NCI-H345 treated with DMSO at 0.1 percent for 48 hours (cell line): ENCODE data around the gene UQCR11.

Experiments used
- DNase-seq: peaks from one replicate; lab custom pipeline; 2025; ENCODE audit not compliant: unreplicated experiment; lab: John Stamatoyannopoulos, UW

Gene UQCR11

GRCh38 chr19:1636325-1637236, 31.3 kb upstream of the UQCR11 start:
- no peak for DNase-seq

GRCh38 chr19:1634938-1635243, 29.6 kb upstream of the UQCR11 start:
- no peak for DNase-seq

- no peak for DNase-seq
These were observed 29.1 kb upstream of the UQCR11 start for GRCh38 chr19:1634242-1634937.

GRCh38 chr19:1633269-1633826, 28.1 kb upstream of the UQCR11 start:
- DNase-seq: no peak

GRCh38 chr19:1632462-1633268, 27.4 kb upstream of the UQCR11 start:
- DNase-seq: no peak

- no peak for DNase-seq
These were observed 26.4 kb upstream of the UQCR11 start for GRCh38 chr19:1631557-1632100.

- no peak for DNase-seq
These were observed 25.5 kb upstream of the UQCR11 start for GRCh38 chr19:1630811-1631210.

- no peak for DNase-seq
These were observed 24.8 kb upstream of the UQCR11 start for GRCh38 chr19:1630012-1630411.

- no peak for DNase-seq
These were observed 24.1 kb upstream of the UQCR11 start for GRCh38 chr19:1629256-1629808.

- DNase-seq: no peak
These were observed 21.9 kb upstream of the UQCR11 start for GRCh38 chr19:1627194-1627593.

- DNase-seq: no peak
These were observed 21.3 kb upstream of the UQCR11 start for GRCh38 chr19:1626417-1627010.

GRCh38 chr19:1624458-1624857, 19.2 kb upstream of the UQCR11 start:
- no peak for DNase-seq

- DNase-seq: no peak
These were observed 17.3 kb upstream of the UQCR11 start for GRCh38 chr19:1622541-1622940.

- no peak for DNase-seq
These were observed 16.7 kb upstream of the UQCR11 start for GRCh38 chr19:1622007-1622406.

GRCh38 chr19:1621574-1621973, 16.3 kb upstream of the UQCR11 start:
- no peak for DNase-seq

GRCh38 chr19:1621021-1621420, 15.8 kb upstream of the UQCR11 start:
- no peak for DNase-seq

- no peak for DNase-seq
These were observed 15.2 kb upstream of the UQCR11 start for GRCh38 chr19:1620502-1620901.

- DNase-seq: no peak
These were observed 14.4 kb upstream of the UQCR11 start for GRCh38 chr19:1619703-1620102.

- no peak for DNase-seq
These were observed 13.8 kb upstream of the UQCR11 start for GRCh38 chr19:1619094-1619439.
